OCI-LY1 (cell line): ENCODE results near the gene ACSS1.

Experiments used
- H2AFZ ChIP-seq: fragments of 200-600 bp; sonication (generic), shearing (Covaris generic); 2 replicates; pipeline ENCODE4 v1.6.0; 2014; ENCODE audit warnings: antibody characterized with exemption, mild to moderate bottlenecking, low read length
- H3F3A ChIP-seq: fragments of 200-600 bp; sonication (generic), shearing (Covaris generic); 2 replicates; pipeline ENCODE4 v1.6.0; 2014; ENCODE audit warnings: mild to moderate bottlenecking, antibody characterized with exemption, low read length, moderate library complexity; ENCODE audit not compliant: insufficient read depth
- H3K27ac ChIP-seq: fragments of 200-600 bp; sonication (generic); 2 replicates; pipeline ENCODE4 v1.5.1; 2014; ENCODE audit warnings: low read length, mixed run types, mild to moderate bottlenecking, low read depth; ENCODE audit not compliant: poor library complexity, severe bottlenecking
- H3K27me3 ChIP-seq: fragments of 200-600 bp; sonication (generic); 2 replicates; pipeline ENCODE4 v1.6.0; 2014; ENCODE audit warnings: antibody characterized with exemption, mild to moderate bottlenecking, low read length, moderate library complexity; ENCODE audit not compliant: insufficient read depth
- H3K36me3 ChIP-seq: fragments of 200-600 bp; sonication (generic); 2 replicates; pipeline ENCODE4 v1.6.1; 2014; ENCODE audit warnings: mild to moderate bottlenecking, antibody characterized with exemption, low read length, moderate library complexity, mixed read lengths; ENCODE audit not compliant: insufficient read depth
- H3K4me1 ChIP-seq: fragments of 200-600 bp; sonication (generic); 2 replicates; pipeline ENCODE4 v1.5.1; 2014; ENCODE audit warnings: mild to moderate bottlenecking, low read length, moderate library complexity; ENCODE audit not compliant: insufficient read depth, severe bottlenecking
- H3K4me2 ChIP-seq: fragments of 200-600 bp; sonication (generic), shearing (Covaris generic); 2 replicates; pipeline ENCODE4 v1.6.1; 2014; ENCODE audit warnings: low read length
- H3K4me3 ChIP-seq: fragments of 200-600 bp; sonication (generic); 2 replicates; pipeline ENCODE4 v1.5.1; 2014; ENCODE audit warnings: low read length, low read depth, mild to moderate bottlenecking, mixed read lengths; ENCODE audit not compliant: poor library complexity, severe bottlenecking
- H3K79me2 ChIP-seq: fragments of 200-600 bp; shearing (Covaris generic); 2 replicates; pipeline ENCODE4 v1.6.1; 2016; ENCODE audit warnings: mixed run types, low read length, mixed read lengths; ENCODE audit not compliant: insufficient read depth
- H3K9ac ChIP-seq: fragments of 200-600 bp; sonication (generic), shearing (Covaris generic); 2 replicates; pipeline ENCODE4 v1.6.1; 2014; ENCODE audit warnings: mild to moderate bottlenecking, low read length, mixed read lengths
- H3K9me2 ChIP-seq: fragments of 200-600 bp; sonication (generic), shearing (Covaris generic); 2 replicates; pipeline ENCODE4 v1.6.1; 2014; ENCODE audit warnings: low read depth, mild to moderate bottlenecking, low read length, mixed read lengths
- H3K9me3 ChIP-seq: fragments of 200-600 bp; shearing (Covaris generic); 2 replicates; pipeline ENCODE4 v1.6.1; 2014; ENCODE audit warnings: low read length, mixed read lengths
- H4K20me1 ChIP-seq: fragments of 200-600 bp; sonication (generic), shearing (Covaris generic); 2 replicates; pipeline ENCODE4 v1.6.0; 2016; ENCODE audit warnings: mild to moderate bottlenecking, low read length; ENCODE audit not compliant: insufficient read depth
- CTCF ChIP-seq: fragments of 200-600 bp; sonication (generic), shearing (Covaris generic); IDR thresholded peaks from 2 replicates; pipeline ENCODE4 v1.5.1; 2017; ENCODE audit warnings: mild to moderate bottlenecking, antibody characterized with exemption, low read length, moderate library complexity, mixed read lengths
- EZH2 ChIP-seq: fragments of 200-600 bp; sonication (generic), shearing (Covaris generic); IDR thresholded peaks from 2 replicates; pipeline ENCODE4 v1.8.0; 2017; ENCODE audit warnings: borderline replicate concordance, mixed run types, mild to moderate bottlenecking, antibody characterized with exemption, low read length, moderate library complexity, mixed read lengths

The ACSS1 gene

GRCh38 chr20:25019381-25020155 is 38.4 kb downstream of the ACSS1 start:
- Histone ChIP-seq H3K4me2 (no peak overlapping the region), H3K79me2 (no peaks in the 10 kb centered on the region), H3K27ac (no peak overlapping the region), H3K9me3 (no peaks in the 10 kb centered on the region), H3F3A (no peaks in the 10 kb centered on the region), H2AFZ (no peak overlapping the region), H4K20me1 (no peaks in the 10 kb centered on the region), H3K4me3 (no peak overlapping the region), H3K9ac (no peak overlapping the region), H3K9me2 (no peaks in the 10 kb centered on the region), H3K36me3 (no peaks in the 10 kb centered on the region), H3K27me3 (peaks cover 3% of the 10 kb centered on the region; the same call in 1 of the 2 replicates), H3K4me1 (no peaks in the 10 kb centered on the region)
- TF ChIP-seq EZH2 (no peak), CTCF (no peak)

- no peaks in the 10 kb centered on the region for H3K79me2 ChIP-seq
- H3K27me3 ChIP-seq: peaks cover 3% of the 10 kb centered on the region; the same call in 1 of the 2 replicates
- no peak overlapping the region for H3K9ac ChIP-seq
- TF ChIP-seq EZH2 (no peak), CTCF (no peak)
- no peaks in the 10 kb centered on the region for H3K4me1 ChIP-seq
- no peaks in the 10 kb centered on the region for H3K9me2 ChIP-seq
- no peak overlapping the region for H3K4me3 ChIP-seq
- H4K20me1 ChIP-seq: no peaks in the 10 kb centered on the region
- no peak overlapping the region for H2AFZ ChIP-seq
- H3K36me3 ChIP-seq: no peaks in the 10 kb centered on the region
- no peaks in the 10 kb centered on the region for H3F3A ChIP-seq
- no peaks in the 10 kb centered on the region for H3K9me3 ChIP-seq
- no peak overlapping the region for H3K4me2 ChIP-seq
- no peak overlapping the region for H3K27ac ChIP-seq
Measured at GRCh38 chr20:25018841-25019240, 39.1 kb downstream of the ACSS1 start.

- Histone ChIP-seq H3K9ac (no peak overlapping the region), H3K27me3 (peaks cover 3% of the 10 kb centered on the region; the same call in 1 of the 2 replicates), H3K79me2 (no peaks in the 10 kb centered on the region), H3K36me3 (no peaks in the 10 kb centered on the region), H3K9me3 (no peaks in the 10 kb centered on the region), H3K4me2 (no peak overlapping the region), H3K9me2 (no peaks in the 10 kb centered on the region), H3K4me1 (no peaks in the 10 kb centered on the region), H3K27ac (no peak overlapping the region), H3F3A (no peaks in the 10 kb centered on the region), H3K4me3 (no peak overlapping the region), H4K20me1 (no peaks in the 10 kb centered on the region), H2AFZ (no peak overlapping the region)
- TF ChIP-seq EZH2 (no peak), CTCF (no peak)
Measured at GRCh38 chr20:25018425-25018824, 39.5 kb downstream of the ACSS1 start.
